Tibial nerve (tissue), 4 donors: ENCODE measurements around the gene STK17A.

Experiments
- CTCF ChIP-seq, 5 experiments: fragments of 200-600 bp in 3 of 5; fragments of 450-650 bp in 2 of 5; sonication (generic) in 3 of 5; IDR thresholded peaks; one replicate each; pipeline ENCODE4 v1.5.1; 2016 to 2019; ENCODE audit warnings: antibody characterized with exemption in 5 of 5, mild to moderate bottlenecking in 3 of 5, moderate library complexity in 2 of 5
- EP300 ChIP-seq, 2 donors: sonication (generic); formaldehyde crosslinking; IDR thresholded peaks; one replicate each; pipeline ENCODE4 v1.6.1; 2017; ENCODE audit warnings: antibody characterized with exemption in 2 of 2, mild to moderate bottlenecking in 1 of 2
- POLR2A ChIP-seq, 2 donors: fragments of 450-650 bp; IDR thresholded peaks; one replicate each; pipeline ENCODE4 v1.6.1; 2017; ENCODE audit warnings: antibody characterized with exemption in 2 of 2, mild to moderate bottlenecking in 2 of 2, moderate library complexity in 2 of 2

- TF ChIP-seq CTCF (IDR thresholded peaks at IDR 0.05): no peak
- TF ChIP-seq POLR2A (IDR thresholded peaks at IDR 0.05): no peak
- no peak for TF ChIP-seq EP300 (IDR thresholded peaks at IDR 0.05)
Observed at GRCh38 chr7:43553999-43554398, 28.9 kb upstream of the STK17A start.
